GM18861 (cell line): ENCODE results near the gene HOMER1.
A peak's percentile ranks its signal among the peaks of the same experiment; 100 is the strongest.
"Not testable (repeated sequence)": the region's sequence is repeated elsewhere in the genome, so short reads cannot be mapped to it uniquely, and the experiment has no call there.

Experiments
- ATAC-seq: cut with Tn5 transposase; IDR thresholded peaks from one replicate; pipeline ENCODE4 v1.9.1; 2021; ENCODE audit not compliant: unreplicated experiment

HOMER1 gene

GRCh38 chr5:79423296-79423695, 90.6 kb downstream of the HOMER1 start:
- no peak for ATAC-seq

- no peak for ATAC-seq
These were observed 93.7 kb downstream of the HOMER1 start for GRCh38 chr5:79420248-79420647.

DNA sequence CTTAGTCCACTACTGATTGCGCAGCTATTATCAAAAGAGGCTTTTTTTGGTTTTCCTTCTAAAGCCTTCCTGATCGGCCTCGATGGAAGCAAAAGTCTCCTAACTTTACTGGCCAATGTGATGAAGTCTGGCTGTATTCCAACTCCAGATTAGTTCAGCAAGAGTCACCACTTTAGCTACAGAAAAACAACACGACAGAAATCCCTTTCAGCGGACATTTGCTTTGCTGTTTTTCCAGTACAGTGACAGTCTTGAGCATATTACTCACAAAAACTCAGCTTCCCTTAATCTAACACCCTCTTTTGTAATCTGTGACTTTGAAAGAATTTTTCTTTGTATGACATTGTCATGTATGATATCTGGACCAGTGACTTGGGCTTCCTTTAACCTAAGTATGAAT, 95.7 kb downstream of the HOMER1 start:
- no peak for ATAC-seq

DNA sequence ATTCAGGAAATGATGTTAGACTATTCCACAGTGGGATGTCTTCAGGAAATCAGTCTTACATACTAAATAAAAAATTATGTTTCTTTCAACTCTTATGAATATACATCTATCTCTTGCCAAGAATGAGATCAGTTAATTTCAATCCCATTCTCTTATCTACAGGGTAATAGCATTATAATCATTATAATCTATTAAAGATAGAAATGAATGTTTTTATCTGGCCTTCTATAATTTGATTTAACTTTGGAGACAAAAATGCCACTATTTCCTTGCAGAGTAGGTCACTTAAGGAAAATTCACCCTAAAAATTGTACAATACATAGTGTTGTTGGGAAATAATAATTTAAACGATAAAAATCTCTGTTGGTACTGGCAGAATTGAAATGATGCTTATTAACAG, 96.4 kb downstream of the HOMER1 start:
- ATAC-seq, result no peak

- ATAC-seq, result peak; percentile 92
These were observed 97.4 kb downstream of the HOMER1 start for GRCh38 chr5:79416499-79416898.

GRCh38 chr5:79413112-79413511, 100.8 kb downstream of the HOMER1 start:
- ATAC-seq, result no peak

- no peak for ATAC-seq
These were observed 105.9 kb downstream of the HOMER1 start for GRCh38 chr5:79408028-79408427.

- ATAC-seq, result no peak
These were observed 106.3 kb downstream of the HOMER1 start for GRCh38 chr5:79407591-79407990.

DNA sequence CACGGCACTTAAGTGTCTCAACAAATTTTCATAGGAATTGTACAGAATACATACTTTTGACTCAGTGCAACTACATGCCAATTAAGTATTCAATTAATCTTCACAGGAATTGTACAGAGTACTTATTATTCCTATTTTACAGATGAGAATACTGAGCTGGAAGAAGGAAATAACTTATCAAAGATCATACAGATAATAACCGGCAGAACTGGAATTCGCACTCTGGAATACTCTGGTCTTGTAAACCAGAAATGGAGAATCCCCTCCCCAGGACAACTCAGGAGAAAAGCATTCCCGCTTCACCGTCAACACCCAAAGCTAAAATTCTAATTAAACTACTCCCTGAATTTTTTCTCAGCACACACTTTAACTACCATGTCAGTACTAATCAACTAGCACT, 112.7 kb downstream of the HOMER1 start:
- ATAC-seq, result no peak

- no peak for ATAC-seq
These were observed 114.9 kb downstream of the HOMER1 start for GRCh38 chr5:79399046-79399445.

GRCh38 chr5:79397080-79397479, 116.9 kb downstream of the HOMER1 start:
- ATAC-seq, result no peak

- no peak for ATAC-seq
These were observed 117.7 kb downstream of the HOMER1 start for GRCh38 chr5:79396265-79396664.

DNA sequence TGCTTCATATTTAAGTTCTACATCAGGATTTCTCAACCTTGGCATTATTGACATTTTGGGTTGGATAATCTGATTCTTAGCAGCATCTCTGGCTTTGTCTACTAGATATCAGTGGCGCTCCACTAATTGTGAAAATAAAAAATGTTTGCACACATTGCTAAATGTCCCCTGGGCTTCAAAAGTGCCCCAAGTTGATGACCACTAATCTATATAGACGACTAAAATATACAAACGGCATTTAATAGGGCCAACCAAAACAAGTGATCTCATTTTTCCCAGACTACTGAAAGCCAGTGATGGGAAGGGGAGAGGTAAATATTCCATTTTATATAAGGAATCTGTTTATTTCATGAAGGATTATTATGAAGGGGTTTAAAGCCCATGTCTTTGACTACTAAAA, 118.6 kb downstream of the HOMER1 start:
- no peak for ATAC-seq

GRCh38 chr5:79392776-79393175, 121.2 kb downstream of the HOMER1 start:
- ATAC-seq, result no peak

GRCh38 chr5:79386679-79387078, 127.3 kb downstream of the HOMER1 start:
- no peak for ATAC-seq

DNA sequence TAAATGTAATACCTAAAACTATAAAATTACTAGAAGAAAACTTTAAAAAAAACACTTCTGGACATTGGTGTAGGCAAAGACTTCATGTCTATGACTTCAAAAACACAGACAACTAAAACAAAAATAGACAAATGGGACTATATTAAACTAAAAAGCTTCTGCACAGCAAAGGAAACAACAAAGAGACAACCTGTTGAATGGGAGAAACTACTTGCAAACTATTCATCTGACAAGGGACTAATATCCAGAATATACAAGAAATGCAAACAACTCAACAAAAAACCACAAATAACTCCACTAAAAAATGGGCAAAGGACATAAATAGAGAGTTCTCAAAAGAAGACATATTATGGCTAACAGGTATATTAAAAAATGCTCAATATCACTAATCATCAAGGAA, 128.8 kb downstream of the HOMER1 start:
- not testable (repeated sequence) for ATAC-seq

DNA sequence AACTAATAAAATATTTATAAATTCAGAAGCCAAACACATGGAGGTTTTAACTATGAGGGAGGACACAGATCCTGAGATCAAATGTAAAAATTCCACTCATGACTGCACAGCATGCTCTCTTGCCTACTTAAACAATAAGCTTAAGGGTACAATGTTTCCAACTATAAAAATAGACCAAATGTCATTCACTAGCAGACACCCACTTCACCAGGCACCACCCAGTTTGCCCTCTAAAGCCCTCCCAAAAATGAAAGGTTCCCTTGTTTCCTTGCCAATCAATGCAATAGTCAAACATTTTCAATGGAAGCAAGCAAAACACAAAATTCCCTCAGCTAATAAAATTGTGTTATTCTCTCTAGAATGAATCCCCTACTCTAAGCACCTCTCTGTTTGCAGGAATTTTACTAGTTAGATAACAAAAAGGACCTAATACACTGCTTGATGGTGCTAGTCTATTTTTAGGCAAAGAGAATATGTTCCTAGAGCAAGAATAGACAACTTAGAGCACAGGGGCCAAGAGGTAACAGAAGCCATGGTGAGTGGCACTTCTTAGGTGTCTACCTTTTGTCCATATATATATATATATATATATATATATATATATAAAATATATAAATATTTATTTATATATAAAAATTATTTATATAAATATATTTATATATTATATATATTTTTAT, 135.3 kb downstream of the HOMER1 start:
- no peak for ATAC-seq

- ATAC-seq, result no peak
These were observed 156.5 kb downstream of the HOMER1 start for GRCh38 chr5:79357398-79357797.

DNA sequence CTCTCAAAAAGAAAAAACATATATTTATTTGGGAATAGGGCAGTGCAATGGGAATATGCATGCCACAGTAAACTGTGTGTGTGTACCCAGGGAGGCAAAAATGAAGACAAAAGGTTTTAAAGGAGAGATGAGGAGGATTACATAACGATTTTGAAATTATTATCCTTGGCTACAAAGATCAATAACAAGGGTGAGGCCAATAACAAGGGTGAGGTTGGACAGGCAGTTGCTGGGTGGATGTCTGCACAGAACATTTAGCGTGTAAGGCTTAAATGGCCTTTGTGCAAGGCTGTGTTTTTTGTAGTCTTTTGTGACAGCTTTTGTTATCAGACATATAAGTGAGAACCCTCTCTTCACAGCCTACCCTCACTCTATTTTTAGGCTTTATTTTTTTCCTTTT, 164.1 kb downstream of the HOMER1 start:
- no peak for ATAC-seq

DNA sequence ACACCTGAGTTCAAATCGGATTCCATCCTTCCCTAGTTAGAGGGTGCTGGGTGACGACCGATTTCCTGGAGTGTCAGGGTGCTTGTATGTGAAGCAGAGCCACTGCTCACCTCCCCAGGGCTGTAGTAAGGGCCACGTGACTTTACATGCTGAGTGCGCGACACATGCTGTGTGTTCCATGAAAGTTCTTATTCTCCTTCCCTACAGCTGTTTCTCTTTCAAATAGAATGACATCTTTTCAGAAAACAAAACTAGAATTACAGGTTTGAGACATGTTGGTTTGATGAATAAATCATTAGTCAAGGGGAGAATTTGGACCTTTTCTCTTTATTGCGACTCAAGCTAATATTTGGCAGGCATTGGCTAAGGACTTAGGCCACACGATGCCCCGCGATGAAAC, 164.9 kb downstream of the HOMER1 start:
- ATAC-seq, result no peak

DNA sequence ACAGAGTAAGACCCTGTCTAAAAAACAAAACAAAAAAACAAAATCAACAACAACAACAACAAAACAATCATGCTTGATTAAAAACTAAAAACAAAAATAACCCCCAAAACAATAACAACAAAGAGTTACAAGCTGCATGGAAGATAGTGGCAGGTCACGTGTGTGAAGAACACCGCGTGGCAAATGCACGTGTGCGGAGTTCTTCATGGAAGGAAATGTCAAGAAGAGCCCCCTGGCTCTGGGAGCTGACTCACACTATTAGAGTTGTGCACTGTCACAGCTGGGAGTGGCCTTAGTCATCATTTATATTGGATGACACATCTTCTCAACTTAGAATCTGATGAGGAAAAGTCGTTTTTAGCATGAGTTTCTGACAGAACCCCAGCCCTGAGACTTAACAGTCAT, 167.5 kb downstream of the HOMER1 start:
- no peak for ATAC-seq

- ATAC-seq, result no peak
These were observed 179.9 kb downstream of the HOMER1 start for GRCh38 chr5:79333852-79334557.

- ATAC-seq, result no peak
These were observed 183.9 kb downstream of the HOMER1 start for GRCh38 chr5:79330071-79330470.
